IPS-15b (cell line): Measurements from ENCODE around the gene BCAS3.

Experiments used
- H3K27me3 ChIP-seq: one replicate; pipeline ENCODE4 v1.6.1; 2013; ENCODE audit warnings: low read length; ENCODE audit not compliant: control insufficient read depth, insufficient read depth
- H3K36me3 ChIP-seq: one replicate; pipeline ENCODE4 v1.6.1; 2013; ENCODE audit warnings: low read length; ENCODE audit not compliant: control insufficient read depth, insufficient read depth
- H3K4me1 ChIP-seq: one replicate; pipeline ENCODE4 v1.6.1; 2013; ENCODE audit warnings: mild to moderate bottlenecking, low read length; ENCODE audit not compliant: control insufficient read depth, insufficient read depth
- H3K4me3 ChIP-seq: one replicate; pipeline ENCODE4 v1.5.1; 2013; ENCODE audit warnings: low read depth, low read length
- H3K9ac ChIP-seq: one replicate; pipeline ENCODE4 v1.6.1; 2013; ENCODE audit warnings: low read depth, mild to moderate bottlenecking, low read length
- H3K9me3 ChIP-seq: one replicate; pipeline ENCODE4 v1.6.1; 2013; ENCODE audit warnings: mild to moderate bottlenecking, low read length; ENCODE audit not compliant: control insufficient read depth, insufficient read depth

Gene BCAS3

GRCh38 chr17:61397086-61397842 is 719.6 kb downstream of the BCAS3 start:
- Histone ChIP-seq H3K4me3 (peak overlapping the region; percentile 41), H3K9ac (no peak overlapping the region)

GRCh38 chr17:61398721-61399130 is 721.1 kb downstream of the BCAS3 start:
- peak overlapping the region; percentile 37 for H3K4me3 ChIP-seq

More at GRCh38 chr17:61397086-61397842, 719.6 kb downstream of the BCAS3 start:
- Histone ChIP-seq H3K4me1 (no peaks in the 10 kb centered on the region), H3K27me3 (peaks cover 87% of the 10 kb centered on the region), H3K9me3 (no peaks in the 10 kb centered on the region), H3K36me3 (no peaks in the 10 kb centered on the region)

GRCh38 chr17:61399131-61400065 is 721.7 kb downstream of the BCAS3 start, which contains the start of gene TBX2:
TSS of gene TBX2 (plus strand) at chr17:61399843. CDS start at chr17:61400177, 334 bp downstream.
- Histone ChIP-seq H3K4me3 (peak within 1 kb of the TSS; percentile 37), H3K27me3 (peaks cover 89% of the 10 kb centered on the region), H3K9me3 (no peaks in the 10 kb centered on the region), H3K9ac (no peak within 1 kb of the TSS), H3K4me1 (no peaks in the 10 kb centered on the region), H3K36me3 (no peaks in the 10 kb centered on the region)

More at GRCh38 chr17:61398721-61399130, 721.1 kb downstream of the BCAS3 start:
- H3K9me3 ChIP-seq = no peaks in the 10 kb centered on the region
- no peaks in the 10 kb centered on the region for H3K4me1 ChIP-seq
- no peaks in the 10 kb centered on the region for H3K36me3 ChIP-seq
- H3K27me3 ChIP-seq = peaks cover 89% of the 10 kb centered on the region
- H3K9ac ChIP-seq = no peak overlapping the region

GRCh38 chr17:61400066-61400716 is 722.5 kb downstream of the BCAS3 start:
- H3K9ac ChIP-seq = no peak overlapping the region
- peaks cover 89% of the 10 kb centered on the region for H3K27me3 ChIP-seq
- no peak overlapping the region for H3K4me3 ChIP-seq
- H3K4me1 ChIP-seq = no peaks in the 10 kb centered on the region
- no peaks in the 10 kb centered on the region for H3K9me3 ChIP-seq
- no peaks in the 10 kb centered on the region for H3K36me3 ChIP-seq

GRCh38 chr17:61400717-61401388 is 723.2 kb downstream of the BCAS3 start:
- Histone ChIP-seq H3K27me3 (peaks cover 89% of the 10 kb centered on the region), H3K9ac (no peak overlapping the region), H3K36me3 (no peaks in the 10 kb centered on the region), H3K4me1 (no peaks in the 10 kb centered on the region), H3K9me3 (no peaks in the 10 kb centered on the region), H3K4me3 (no peak overlapping the region)

- Histone ChIP-seq H3K36me3 (no peaks in the 10 kb centered on the region), H3K9ac (no peak overlapping the region), H3K4me3 (peak overlapping the region; percentile 33), H3K9me3 (no peaks in the 10 kb centered on the region), H3K4me1 (no peaks in the 10 kb centered on the region), H3K27me3 (peaks cover 90% of the 10 kb centered on the region)
Measured at GRCh38 chr17:61401389-61402072, 723.9 kb downstream of the BCAS3 start.

- H3K4me1 ChIP-seq = no peaks in the 10 kb centered on the region
Measured at GRCh38 chr17:61402073-61402541, 724.5 kb downstream of the BCAS3 start.

GRCh38 chr17:61402978-61403800 is 725.5 kb downstream of the BCAS3 start:
- Histone ChIP-seq H3K4me1 (no peaks in the 10 kb centered on the region), H3K9ac (no peak overlapping the region), H3K9me3 (no peaks in the 10 kb centered on the region), H3K36me3 (no peaks in the 10 kb centered on the region), H3K27me3 (peaks cover 93% of the 10 kb centered on the region), H3K4me3 (peak overlapping the region; percentile 37)

More at GRCh38 chr17:61402073-61402541, 724.5 kb downstream of the BCAS3 start:
- Histone ChIP-seq H3K9me3 (no peaks in the 10 kb centered on the region), H3K4me3 (peak overlapping the region; percentile 33), H3K27me3 (peaks cover 91% of the 10 kb centered on the region), H3K36me3 (no peaks in the 10 kb centered on the region), H3K9ac (no peak overlapping the region)

GRCh38 chr17:61403801-61404662 is 726.4 kb downstream of the BCAS3 start:
- peaks cover 93% of the 10 kb centered on the region for H3K27me3 ChIP-seq
- H3K36me3 ChIP-seq = no peaks in the 10 kb centered on the region
- peak overlapping the region; percentile 37 for H3K4me3 ChIP-seq
- no peaks in the 10 kb centered on the region for H3K4me1 ChIP-seq
- H3K9ac ChIP-seq = no peak overlapping the region
- no peaks in the 10 kb centered on the region for H3K9me3 ChIP-seq
